Activated T-cell treated with anti-CD3 and anti-CD28 coated beads, Interleukin-2, amount 50 U/mL, for 1 hour (primary cell): ENCODE measurements around the gene TCF3.

Experiments
- DNase-seq: peaks from one replicate; pipeline ENCODE4 v3.0.0-alpha.2; 2020

Gene TCF3

GRCh38 chr19:1577929-1578618 lies 74.3 kb downstream of the TCF3 start:
- no peak for DNase-seq

DNA sequence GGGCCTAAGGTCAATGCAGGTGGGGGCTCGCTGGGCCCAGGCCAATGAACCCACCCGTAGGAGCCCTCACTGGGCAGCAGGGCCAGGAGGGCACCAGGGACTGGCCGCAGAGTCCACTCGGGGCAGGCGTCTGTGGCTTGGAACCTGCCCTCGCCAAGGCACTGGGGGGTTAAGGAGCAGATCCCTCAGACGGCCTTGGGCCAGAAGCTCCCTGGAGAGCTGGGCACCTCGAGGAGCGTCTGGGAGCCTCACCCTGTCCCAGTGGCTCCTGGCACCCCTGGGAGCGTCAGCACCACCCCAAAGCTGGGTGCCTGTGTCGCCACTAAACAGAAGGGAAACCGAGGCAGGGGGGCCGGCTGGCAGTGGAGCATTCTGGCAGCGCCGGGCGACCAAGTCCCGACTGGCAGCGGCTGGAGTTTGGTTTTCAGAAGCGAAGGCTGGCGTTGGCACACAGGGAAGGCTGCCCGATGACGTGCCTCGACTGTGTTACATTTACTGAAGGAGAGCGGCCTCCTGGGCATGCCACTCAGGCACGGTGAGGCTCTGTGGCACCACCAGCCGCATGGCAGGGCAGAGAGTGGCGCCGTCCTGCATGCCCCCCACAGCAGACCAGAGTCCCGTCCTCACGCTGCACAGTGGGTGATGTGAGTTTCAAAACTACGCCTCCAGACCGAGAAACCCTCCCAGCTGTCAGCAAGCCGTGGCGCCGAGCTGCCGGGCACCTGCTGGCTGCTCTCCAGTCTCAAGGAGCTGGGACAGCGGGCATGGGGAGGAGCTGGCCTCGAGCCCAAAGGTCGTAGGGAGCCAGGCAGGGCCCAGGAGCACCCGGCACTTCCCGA lies 75.1 kb downstream of the TCF3 start:
- no peak for DNase-seq

DNA sequence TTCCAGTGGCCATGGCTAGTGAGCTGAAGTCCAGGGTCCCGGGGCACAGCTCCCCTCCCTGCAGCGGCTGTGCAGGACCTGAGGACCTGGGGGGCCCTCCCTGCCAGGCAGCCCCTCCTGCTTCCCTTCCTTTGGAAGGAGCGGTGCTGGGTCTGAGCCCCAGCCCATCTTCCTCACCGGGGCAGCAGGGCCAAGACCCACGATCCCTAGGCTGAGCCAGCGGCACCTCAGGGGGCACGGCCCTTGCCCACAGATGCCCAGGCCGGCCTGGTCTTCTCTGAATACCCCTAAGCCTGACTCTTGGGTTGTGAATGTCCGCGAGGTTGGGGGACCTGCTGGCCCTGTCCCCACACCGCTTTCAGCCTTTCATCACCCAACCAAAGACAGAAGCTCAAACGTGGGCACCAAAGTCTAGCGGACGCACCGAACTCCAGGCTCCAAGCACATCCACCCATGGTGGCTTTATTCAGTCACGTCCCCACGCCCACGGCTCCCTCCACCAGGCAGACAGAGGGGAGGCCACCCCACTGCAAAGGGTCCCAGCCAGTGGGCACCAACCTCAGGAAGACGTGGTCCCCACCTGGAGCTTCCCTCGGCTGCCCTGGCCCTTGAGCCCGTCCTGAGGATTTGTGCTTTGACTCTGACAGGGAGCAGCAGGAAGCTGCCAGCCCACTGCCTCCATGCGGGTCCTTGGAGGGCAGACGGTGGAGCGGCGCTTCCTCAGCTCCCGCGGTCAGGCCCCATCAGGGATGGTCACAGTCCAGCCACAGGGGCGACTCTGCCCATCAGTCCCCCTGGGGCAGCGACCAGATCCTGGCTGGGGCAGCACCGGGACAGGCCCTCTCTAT lies 75.9 kb downstream of the TCF3 start:
- no peak for DNase-seq

DNA sequence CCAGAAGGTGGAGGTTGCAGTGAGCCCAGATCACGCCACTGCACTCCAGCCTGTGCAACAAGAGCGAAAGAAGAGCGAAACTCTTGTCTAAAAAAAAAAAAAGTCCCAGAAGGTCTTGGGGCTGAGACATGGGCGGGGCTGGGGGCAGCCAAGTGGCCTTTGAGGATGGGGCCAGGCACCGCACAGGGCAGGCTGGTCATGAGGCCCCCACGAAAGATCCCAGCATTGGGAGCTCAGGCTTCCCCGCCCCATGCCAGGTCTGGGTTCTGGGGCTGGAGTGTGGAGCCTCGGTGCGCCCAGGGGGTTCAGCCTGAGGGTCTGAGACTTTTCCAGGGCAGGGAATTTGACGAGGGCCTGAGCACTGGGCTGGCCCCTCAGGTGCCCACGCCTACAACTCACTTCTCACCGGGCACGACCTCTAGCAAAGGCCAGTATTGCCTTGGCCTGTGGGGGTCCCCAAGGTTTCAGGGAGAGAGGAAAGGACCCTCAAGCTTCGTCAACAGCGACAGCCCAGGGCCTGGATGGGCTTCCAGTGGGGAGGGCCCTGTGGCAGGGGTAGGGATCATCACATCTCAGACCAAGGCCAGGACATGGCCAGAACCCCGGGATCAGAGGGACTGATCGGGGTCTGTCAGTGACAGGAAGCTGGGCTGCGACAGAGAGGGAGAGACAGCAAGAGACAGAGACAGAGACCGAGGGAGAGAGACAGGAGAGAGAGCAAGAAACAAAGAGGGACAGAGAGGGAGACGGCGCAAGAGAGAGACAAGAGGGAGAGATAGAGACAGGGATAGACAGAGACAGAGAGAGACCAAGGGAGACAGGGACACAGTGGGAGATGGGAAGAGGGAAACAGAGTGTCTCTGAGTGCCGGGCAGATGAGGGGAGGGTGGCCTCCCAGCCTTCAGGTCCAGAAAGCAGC lies 76.8 kb downstream of the TCF3 start:
- DNase-seq: no peak

DNA sequence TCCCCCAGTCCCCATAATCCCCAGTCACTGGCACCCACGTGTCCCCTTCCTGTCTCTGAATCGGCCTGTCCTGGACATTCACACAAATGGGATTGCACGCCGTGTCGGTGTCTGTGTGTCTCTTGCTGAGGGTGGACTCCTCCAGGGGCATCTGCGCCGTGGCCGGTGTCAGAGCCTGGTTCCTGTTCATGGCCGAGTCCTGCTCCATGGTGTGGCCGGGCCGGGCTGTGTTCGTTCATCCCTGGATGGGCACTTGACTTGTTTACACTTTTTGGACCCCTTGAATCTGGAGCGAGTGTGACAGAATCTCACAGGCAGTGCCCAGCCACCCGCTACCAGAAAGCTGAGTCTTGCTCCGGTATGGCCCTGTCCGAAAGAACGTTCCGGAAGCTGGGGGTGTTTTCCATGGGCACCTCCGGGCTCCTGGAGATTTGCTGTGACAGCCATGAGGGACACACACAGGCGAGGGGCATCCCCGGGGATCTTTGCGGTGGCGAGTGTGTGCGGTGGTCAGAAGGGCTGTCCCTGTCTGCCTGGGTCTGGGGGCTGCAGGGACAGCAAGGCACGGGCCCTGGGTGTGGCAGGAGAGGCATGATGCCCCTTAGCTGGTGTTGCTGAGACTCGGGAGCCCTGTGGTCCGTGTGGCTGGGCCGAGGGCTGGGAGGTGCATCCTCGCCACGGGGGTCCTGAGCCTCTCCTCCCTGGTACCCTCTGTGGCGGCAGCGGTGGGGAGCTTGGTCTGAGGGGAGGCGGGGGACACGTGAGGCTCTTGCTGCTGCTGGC lies 77.9 kb downstream of the TCF3 start:
- no peak for DNase-seq

DNA sequence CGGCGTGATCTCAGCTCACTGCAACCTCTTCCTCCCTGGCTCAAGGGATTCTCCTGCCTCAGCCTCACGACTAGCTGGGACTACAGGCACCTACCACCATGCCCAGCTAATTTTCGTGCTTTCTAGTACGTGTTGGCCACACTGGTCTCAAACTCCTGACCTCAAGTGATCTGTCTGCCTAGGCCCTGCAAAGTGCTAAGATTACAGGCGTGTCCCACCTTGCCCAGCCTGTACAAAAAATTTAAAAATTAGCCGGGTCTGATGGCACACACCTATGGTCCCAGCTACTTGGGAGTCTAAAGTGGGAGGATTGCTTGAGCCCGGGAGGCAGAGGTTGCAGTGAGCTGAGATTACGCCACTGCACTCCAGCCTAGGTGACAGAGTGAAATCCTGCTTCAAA lies 79.6 kb downstream of the TCF3 start:
- DNase-seq: no peak

GRCh38 chr19:1571358-1571757 lies 81.1 kb downstream of the TCF3 start:
- no peak for DNase-seq

DNA sequence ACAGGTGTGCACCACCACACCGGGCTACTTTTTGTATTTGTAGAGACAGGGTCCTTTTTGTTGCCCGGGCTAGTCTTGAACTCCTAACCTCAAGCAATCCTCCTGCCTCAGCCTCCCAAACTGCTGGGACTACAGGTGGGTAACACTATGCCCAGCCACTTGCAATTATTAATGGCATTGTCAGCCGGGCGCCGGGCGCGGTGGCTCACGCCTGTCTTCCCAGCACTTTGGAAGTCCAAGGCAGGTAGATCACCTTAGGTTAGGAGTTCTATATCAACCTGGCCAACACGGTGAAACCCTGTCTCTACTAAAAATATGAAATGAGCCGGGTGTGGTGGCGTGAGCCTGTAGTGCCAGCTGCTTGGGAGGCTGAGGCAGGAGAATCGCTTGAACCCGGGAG lies 81.6 kb downstream of the TCF3 start:
- DNase-seq: no peak

DNA sequence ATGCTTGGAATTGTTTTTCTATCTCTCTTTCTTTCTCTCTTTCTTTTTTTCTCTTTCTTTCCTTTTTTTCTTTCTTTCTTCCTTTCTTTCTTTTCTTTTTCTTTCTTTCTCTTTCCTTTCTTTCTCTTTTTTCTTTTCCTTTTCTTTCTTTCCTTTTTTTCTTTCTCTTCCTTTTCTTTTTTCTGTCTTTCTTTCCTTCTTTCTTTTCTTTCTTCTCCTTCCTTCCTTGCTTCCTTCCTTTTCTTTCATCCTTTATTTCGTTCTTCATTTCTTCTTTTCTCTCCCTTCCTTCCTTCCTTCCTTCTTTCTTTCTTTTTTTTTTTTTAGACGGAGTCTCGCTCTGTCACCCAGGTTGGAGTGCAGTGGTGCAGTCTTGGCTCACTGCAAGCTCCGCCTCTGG lies 82.4 kb downstream of the TCF3 start:
- no peak for DNase-seq

DNA sequence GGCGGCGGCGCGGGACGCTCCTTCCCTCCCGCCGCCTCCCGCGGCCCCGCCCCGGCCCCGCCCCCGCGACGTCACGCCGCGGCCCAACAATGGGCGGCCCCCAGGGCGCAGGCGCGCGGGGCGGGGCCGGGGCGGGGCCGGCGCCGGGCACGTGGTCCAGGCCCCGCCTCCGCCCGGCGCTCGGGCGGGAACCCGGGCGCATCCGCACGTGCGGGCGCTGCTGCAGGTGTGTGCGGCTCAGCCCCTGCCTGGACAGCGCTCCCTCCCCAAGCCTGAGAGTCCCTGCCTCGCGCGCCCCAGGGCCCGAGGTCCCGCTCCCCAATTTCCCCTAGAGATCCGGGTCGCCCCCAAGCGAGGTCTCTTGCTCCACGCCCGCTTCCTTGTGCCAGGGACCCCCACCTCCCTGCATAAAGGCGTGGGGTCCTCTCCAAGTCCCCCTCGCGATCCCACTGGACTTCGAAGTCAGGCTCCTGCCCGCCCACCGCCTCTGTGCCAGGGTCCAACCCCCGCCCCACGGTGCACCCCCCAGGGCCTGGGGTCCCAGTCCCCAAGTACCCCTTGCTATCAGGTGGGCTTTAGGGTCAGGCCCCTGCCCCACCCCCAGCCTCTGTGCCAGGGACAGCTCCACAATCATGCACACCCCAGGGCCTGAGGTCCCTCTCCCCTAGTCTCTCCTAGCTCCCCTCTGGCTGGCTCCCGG lies 83.9 kb downstream of the TCF3 start, which contains the start of gene MEX3D:
Gene MEX3D, minus strand, starts transcription at position 6 of the 700 bp plus-strand sequence. CDS start 267 bp downstream, outside the sequence.
- DNase-seq: peak; percentile 84

DNA sequence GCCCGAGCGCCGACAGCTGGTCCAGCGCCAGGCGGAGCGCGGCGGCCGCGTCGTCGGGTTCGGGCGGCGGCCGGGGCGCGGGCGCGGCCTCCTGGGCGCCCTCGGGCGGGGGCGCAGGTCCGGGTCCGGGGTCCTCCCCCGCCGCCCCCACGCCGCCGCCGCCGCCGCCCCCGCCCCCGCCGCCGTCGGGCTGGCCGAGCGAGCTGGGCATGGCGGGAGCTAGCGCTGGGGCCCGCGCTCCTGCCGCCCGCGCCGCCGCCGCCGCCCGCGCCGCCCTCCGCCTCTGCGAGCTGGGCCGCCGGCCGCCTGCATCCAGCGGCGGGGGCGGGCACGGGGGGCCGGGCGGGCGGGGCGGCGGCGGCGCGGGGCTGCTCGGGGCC lies 84.6 kb downstream of the TCF3 start:
- no peak for DNase-seq

GRCh38 chr19:1567116-1567847 lies 85.1 kb downstream of the TCF3 start:
- peak; percentile 35 for DNase-seq

DNA sequence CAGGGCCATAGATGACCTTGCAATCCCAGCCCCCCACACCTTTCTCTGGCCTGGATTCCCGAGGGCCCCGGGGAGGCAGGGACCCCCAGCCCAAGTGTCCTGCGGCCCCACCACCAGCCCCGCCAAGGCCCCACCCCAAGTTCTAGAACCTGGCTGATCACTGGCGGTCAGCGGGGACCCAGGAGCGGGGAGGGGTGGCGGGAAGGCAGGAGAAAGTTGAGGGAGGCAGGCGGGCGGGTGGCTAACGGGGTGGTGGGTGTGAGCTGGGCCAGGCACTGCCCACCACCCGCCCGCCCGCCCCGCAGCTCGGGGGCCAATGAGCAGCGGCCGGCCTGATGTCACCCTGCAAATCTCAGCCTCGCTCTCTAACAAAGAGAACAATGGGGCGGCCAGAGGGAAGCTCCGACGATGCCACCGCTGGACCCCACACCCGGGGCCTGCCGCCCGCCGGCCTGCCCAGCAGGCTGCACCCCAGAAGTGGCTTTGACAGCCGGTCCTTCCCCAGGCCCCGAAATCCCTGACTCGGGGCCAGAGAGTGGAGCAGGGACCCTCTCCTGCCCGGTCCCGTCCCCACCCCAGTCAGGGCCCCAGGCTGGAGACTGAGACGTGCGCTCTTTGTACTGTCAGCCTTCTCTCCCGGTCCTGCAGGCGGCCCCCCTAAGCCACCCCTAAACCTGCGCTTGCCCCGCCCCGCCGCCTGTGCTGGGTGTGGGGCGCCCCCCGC lies 85.9 kb downstream of the TCF3 start:
- no peak for DNase-seq

GRCh38 chr19:1563251-1563650 lies 89.2 kb downstream of the TCF3 start:
- DNase-seq: no peak

GRCh38 chr19:1561236-1561842 lies 91.1 kb downstream of the TCF3 start:
- no peak for DNase-seq

DNA sequence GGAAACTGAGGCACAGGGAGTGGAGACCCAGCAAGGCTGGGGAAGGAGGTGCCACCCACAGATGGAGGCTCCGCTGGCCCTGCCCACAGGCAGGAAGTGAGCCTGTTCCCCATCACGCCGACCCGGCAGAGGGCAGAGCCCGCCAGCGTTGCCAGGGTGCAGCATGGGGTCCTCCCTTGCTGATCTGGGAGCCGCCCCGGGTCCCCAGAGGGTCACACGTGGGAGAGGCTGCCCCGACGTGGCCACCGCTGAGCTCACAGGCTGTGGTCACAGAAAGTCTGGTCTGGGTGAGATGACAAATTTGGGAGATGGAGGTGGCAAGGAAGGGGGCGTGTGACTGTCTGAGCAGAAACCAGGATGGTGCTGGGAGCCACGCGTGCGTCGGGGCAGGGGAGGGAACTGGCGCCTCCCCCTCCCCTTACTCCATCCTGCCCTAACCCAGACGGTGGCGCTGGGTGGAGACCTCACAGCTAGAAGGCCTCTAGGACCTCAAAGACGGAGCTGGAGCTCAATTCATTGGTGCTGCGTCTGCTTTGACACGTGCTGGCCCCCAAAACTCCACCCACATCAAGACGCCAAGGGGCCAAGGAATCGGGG lies 92.0 kb downstream of the TCF3 start:
- no peak for DNase-seq
